Fibroblast of skin of right biceps (primary cell): ENCODE data around the gene RALGAPB.
"Not testable (repeated sequence)": the region's sequence is repeated elsewhere in the genome, so short reads cannot be mapped to it uniquely, and the experiment has no call there.

ENCODE experiments used
- DNase-seq: peaks from one replicate; pipeline ENCODE4 v3.0.0-alpha.2; 2013

The RALGAPB gene

DNA sequence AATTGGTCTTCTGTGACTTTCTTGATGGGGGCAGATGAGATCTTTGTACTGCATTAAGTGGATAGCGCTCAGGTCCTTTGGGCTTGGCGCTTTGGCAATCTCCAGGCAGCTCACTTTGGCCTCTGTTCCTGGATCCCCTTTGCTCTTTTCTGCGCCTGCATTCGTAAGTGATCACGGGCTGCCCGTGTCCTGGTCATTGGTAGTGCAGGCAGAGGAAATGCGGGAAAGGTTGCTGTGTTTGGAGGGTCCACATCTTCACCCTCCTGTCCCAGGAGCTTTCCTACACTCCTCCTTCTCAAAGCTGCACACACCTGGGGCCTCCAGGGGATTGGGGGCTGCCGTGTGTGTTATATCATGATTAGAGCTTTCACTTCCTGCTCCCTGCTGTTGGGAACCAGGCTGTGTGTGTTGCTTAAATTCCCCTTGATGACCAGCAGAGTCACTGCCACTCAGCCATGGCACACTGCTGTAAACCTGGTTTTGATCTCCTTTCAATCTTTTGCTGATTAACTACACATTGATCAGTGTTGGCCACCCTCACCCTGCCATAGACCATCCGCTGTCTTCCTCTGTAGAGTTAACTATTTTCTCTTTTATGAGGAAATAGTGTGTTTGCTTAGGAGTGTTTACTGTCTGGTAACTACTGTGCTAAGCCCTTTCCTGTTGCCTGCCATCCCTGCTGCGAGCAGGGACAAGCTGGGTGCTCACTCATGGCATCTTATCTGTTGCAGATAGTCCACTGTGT is 24.5 kb upstream of the RALGAPB start:
- DNase-seq, result no peak

DNA sequence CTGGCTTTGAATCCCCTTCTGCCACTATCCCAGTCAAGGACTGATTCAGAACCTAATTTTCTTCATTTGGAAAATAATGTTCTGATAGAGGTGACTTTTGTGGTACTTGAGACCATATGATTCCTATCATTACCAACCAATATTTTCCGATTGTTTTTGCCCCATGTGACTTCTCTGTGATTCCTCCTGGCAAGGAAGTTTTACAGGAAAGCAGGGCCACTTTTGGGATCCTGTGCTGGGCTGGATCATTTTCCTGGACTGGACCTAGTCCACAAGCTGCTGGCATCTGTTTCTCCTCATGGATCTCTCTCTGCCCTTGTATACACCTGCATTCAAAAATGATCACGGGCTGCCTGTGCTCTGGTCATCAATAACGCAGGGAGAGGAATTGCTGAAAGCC is 23.6 kb upstream of the RALGAPB start:
- DNase-seq, result no peak

DNA sequence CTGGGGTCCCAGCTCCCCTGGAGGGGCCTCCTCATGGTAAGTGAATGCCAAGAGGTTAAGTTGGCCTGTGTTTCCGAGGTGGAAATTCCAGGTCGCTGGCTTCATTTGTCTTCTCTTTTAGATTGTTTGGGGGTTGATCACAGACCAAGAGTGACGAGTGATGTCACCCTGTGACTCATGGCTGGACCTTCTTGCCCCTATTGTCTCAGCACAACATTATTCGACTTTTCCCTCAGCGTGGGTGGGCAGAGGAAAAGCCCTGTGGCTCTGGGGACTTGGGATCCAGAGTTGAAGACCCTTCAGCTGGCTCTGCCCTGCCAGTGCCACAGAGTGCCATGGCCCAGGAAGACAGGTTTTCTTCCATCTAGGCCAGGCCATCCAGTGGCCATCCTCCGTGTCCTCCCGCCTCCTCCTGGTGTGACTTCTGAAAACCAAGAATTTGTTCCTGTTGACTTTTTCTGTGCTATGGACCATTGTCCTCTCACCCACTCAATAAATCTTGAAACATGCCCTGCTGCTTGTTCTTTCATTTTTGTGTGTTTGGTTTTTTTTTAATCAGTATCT is 22.1 kb upstream of the RALGAPB start:
- peak; percentile 72 for DNase-seq

DNA sequence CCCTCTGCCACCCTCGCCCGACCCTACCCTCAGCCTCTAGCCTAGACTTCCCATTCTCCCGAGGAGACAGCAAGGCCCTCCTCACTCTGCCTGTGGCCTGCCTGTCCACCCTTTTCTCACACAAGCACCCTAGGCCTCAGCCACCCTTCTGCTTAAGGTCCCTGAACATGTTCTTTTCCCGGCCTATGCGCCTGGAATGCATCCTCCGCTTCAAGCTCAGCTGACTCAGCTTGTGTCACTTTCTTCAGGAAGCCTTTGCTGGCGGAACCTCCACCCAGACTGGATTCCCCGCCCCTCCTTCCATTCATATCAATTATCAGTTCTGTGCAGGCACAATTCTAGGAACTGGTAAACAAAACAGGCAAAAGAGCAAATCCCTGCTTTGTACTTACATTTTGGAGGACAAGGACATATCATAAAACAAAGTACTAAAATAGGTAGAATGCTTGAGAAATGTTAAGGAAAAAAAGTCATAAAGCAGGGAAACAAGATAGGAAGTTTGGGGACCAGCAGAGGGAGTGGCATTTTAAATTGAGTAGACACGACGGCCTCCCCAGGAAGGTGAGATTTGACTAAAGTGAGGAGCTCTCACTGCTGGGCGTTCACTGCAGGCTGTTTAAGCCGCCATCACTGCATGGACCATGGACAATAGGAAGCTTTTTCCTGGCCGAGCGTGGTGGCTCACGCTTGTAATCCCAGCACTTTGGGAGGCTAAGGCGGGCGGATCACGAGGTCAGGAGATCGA is 19.6 kb upstream of the RALGAPB start:
- DNase-seq, result peak; percentile 75

DNA sequence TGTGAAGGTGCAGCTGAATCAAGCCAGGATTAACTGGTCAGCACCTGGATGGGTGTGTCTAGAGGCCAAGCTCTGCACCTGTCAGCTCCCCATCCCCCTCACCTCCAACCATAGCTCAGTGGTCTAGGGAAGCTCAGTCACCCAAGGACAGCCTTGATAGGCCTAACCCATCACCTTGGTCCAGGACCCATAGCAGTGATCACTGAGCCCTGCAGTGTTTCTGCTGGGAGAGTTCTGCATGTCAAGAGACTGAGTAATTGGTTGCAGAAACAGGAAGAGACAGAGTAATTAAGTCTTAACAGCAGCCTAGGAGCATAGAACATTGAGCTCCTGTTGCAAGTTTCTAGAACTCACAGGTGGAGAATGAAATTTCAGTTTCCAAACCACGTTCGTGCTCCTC is 18.7 kb upstream of the RALGAPB start:
- DNase-seq, result no peak

DNA sequence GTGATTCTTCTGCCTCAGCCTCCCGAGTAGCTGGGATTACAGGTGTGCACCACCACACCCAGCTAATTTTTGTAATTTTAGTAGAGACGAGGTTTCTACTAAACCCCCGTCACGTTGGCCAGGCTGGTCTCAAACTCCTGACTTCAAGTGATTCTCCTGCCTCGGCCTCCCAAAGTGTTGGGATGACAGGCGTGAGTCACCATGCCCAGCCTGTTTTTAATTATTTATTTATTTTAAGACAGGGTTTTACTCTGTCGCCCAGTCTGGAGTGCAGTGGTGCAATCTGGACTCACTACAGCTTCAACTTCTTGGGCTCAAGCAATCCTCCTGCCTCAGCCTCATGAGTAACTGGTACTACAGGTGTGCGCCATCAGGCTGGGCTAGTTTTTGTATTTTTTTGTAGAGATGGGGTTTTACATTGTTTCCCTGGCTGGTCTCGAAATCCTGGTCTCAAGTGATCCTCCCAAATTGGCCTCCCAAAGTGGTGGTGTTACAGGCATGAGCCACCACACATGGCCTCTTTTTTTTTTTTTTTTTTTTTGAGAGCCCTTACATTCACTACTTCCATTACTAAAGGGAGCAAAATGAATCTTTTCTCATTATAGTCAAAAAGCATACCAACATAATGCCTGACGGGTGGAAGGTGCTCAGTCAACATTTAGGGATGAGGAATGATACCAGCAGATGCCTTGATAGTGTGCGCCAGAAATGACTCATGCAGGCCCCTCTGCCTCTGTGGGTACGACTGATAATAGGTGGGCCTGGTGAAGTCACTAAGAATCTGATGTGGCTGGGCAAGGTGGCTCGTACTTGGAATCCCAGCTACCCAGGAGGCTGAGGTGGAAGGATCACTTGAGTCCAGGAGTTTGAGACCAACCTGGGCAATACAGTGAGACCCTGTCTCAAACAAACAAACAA is 17.8 kb upstream of the RALGAPB start:
- no peak for DNase-seq

DNA sequence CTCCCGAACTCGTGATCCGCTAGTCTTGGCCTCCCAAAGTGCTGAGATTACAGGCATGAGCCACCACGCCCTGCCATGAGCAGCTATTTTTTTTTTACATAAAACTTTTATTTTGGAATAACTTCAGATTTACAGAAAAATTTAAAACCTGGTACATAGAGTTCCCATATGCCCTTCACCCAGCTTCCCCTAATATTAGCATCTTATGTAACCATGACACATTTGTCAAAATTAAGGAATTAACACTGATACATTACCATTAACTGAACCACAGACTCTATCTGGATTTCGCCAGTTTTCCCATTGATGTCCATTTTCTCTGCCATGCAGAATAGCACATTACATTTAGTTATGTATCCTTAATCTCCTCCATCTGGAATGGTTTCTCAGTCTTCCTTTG is 14.3 kb upstream of the RALGAPB start:
- no peak for DNase-seq

DNA sequence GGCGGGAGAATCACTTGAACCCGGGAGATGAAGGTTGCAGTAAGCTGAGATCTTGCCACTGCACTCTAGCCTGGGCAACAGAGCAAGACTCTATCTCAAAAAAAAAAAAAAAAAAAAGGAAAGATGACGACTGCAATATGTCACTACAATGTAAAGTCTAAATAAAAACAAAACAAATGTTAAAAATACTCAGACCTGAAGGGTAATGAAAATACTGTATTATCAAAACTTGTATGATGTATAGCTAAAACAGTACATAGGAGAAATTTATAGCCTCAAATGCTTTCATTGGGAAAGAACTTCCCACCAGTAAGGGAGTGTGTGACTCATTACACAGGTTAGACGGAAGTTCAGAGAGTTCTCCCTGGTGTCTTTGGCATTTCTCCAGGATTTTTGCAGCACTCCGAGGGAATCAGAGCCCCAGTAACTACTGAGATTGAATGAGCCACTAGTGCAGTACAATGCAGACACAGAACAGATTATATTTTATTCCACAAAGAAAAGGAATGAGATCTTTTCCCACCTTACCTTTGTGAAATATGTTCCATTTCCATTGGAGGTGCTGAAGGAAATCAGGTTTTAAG is 12.5 kb upstream of the RALGAPB start:
- DNase-seq, result peak; percentile 84

DNA sequence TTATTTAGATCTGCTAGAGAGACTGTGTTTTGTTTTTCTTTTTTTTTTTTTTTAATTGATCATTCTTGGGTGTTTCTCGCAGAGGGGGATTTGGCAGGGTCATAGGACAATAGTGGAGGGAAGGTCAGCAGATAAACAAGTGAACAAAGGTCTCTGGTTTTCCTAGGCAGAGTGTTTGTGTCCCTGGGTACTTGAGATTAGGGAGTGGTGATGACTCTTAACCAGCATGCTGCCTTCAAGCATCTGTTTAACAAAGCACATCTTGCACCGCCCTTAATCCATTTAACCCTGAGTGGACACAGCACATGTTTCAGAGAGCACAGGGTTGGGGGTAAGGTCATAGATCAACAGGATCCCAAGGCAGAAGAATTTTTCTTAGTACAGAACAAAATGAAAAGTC is 12.0 kb upstream of the RALGAPB start:
- DNase-seq, result not testable (repeated sequence)

DNA sequence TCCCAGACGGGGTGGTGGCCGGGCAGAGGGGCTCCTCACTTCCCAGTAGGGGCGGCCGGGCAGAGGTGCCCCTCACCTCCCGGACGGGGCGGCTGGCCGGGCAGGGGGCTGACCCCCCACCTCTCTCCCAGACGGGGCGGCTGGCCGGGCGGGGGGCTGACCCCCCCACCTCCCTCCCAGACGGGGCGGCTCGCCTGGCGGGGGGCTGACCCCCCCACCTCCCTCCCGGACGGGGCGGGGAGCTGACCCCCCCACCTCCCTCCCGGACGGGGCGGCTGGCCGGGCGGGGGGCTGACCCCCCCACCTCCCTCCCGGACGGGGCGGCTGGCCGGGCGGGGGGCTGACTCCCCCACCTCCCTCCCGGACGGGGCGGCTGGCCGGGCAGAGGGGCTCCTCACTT is 11.5 kb upstream of the RALGAPB start:
- not testable (repeated sequence) for DNase-seq

DNA sequence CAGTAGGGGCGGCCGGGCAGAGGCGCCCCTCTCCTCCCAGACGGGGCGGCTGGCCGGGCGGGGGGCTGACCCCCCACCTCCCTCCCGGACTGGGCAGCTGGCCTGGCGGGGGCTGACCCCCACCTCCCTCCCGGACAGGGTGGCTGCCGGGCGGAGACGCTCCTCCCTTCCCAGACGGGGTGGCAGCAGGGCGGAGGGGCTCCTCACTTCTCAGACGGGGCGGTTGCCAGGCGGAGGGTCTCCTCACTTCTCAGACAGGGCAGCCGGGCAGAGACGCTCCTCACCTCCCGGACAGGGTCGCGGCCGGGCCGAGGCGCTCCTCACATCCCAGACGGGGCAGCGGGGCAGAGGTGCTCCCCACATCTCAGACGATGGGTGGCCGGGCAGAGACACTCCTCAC is 11.1 kb upstream of the RALGAPB start:
- DNase-seq, result not testable (repeated sequence)

DNA sequence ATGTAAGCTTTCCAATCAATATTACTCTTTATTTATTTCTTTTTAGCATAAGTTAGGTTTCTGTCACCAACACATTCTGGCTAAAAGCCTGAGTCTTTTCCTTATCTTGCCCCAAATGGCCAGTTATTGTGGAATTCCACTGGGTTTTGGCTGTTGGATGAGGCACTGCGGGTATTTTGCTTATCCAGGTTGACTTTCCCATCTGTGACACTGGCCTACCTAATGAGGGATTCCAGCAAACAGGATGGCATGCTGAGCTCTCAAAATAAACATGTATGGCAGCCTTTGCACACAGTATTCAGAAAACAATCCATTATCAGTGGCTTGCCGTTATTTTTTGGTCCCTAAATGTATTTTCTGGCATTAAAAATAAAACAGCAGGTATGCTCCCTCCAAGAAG is 6.5 kb upstream of the RALGAPB start:
- no peak for DNase-seq

DNA sequence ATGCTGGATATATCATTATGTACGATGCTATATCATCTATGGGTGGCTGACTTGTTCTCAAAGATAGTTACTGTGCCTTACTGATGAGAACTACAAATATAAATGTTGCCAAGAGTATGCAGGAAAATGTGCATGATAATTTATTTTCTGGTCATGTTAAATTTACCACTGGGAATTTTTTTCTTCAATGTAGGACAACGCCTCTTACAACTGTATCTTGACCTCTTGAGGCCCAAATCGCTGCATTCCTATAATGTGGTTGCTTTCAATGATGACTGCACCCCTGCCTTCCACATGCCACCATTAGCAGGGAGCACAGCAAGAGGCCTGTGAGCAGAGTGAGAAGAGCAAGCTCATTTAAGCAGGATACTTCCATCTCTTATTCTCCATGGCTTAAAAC is 5.7 kb upstream of the RALGAPB start:
- DNase-seq, result no peak

DNA sequence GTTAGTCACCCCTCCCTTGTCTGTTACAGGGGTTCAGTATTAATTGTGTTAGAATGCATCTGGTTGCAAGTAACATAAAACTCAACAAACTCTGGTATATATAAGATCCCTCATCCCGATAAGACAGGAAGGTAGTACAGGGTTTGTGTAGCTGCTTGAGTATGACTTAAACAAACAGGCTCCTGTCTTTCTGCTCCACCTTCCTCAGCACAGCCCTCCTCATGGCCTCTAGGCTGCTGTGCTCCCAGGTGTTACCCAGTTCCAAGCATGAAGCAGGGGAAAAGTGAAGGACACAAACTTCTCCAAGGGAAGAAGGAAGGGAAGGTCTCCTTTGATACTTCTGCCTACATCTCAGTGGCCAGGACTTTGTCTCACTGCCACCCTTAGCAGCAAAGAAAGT is 1.4 kb upstream of the RALGAPB start:
- no peak for DNase-seq

DNA sequence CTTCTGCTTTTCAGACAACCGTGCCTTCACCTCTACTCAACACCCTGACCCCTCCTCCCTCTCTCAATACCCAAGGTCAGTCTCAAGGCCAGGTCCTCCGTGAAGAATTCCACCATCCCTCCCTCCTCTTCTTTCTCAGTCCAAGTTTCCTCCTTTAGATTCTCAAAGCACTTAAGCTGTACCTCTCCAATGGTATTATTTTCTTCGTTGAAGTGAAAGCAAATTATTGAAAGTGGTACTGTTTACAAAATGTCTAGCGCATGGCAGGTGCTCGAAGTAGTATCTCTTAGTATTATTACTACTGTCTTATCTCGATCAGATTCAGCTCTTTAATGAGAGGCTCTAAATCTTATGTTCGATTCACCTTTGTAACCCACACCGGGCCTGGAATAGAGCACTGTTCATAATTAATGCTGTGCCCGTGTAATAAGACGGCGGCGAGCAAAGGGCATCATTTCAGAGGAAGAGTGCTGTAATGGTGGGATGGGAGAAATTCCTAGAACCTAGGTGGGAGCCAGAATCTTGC is 593 bp upstream of the RALGAPB start:
- DNase-seq, result no peak

DNA sequence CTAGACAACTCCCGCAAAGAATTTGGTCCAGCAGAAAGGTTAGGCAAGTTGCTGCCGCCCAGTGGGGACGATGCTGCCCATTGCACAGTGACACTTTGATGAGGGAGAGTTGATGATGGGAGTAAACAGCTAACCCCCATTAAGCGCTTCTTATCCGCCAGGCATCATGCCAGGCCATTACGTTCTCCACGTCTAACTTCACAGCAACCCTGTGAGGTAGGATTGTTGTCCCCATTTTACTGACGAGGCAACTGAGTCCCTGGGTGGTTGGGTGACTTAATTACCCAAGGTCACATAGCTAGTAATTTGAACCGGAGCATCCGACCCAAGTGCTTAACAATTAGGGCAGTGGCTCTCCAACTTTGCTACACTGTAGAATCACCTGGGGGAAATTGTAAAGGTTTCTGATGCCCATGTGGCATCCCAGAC is 738 bp downstream of the RALGAPB start:
- DNase-seq, result peak; percentile 28

DNA sequence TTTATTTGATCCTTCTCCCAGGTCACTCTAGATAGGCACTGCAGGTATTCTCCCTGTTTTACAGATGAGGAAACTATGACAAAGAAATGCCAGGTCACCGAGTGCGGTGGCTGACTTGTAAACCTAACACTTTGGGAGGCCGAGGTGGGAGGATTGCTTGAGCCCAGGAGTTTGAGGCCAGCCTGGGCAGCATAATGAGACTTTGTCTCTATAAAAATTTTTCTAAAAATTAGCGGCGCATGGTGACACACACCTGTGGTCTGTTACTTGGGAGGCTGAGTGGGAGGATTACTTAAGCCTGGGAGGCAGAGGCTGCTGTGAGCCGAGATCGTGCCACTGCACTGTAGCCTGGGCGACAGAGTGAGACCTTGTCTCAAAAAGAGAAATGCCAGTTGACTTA is 5.1 kb downstream of the RALGAPB start:
- no peak for DNase-seq

DNA sequence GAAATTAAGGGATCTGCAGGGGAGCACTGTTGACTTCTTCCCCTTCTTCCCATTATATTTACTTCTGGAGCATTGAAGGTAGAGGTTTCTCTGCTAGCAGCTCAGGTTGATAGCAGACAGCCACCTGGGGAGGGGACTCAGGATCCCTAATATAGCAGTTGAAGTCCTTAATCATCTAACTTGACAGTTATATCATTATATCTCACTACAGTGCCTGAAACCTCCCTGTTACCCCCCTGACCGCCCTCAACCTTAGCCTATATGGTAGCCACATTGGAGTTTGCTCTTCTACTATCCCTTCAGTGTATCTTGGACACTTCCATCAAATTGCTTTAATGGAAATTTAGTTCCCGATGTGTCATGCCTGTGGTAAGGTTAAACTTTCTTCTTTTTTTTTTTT is 7.0 kb downstream of the RALGAPB start:
- DNase-seq, result no peak

DNA sequence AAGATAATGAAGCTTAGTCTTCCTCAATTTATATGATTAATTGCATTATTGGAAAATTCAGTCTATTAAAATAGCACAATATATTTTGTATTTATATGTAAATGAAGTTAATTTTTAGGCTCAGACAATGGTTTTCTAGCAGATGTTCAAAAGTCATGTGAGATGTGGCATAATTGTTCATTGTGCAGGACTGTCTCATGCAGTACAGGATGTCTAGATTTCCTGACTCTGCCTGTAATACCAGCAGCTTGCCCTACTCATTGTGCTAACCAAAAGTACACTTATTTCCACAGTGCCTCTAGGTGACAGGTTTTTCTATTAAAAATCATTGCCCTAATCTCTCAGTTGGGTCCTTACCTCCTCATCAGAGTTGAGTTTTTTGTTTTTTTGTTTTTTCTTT is 12.4 kb downstream of the RALGAPB start:
- no peak for DNase-seq

DNA sequence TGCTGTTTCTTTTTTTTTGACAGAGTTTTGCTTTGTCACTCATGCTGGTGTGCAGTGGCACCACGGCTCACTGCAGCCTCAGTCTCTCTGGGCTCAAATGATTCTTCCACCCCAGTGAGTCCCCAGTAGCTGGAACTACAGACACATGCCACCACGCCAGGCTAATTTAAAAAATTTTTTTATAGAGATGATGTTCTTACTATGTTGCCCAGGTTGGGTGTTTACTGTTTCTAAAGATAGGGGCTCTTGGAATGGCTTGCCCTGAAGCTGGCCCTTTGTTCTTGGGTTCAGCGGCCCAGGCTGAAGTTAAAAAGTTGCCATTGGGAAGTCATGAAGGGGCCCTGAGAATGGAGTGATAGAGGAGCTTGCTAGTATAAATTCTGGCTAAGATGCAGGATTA is 16.5 kb downstream of the RALGAPB start:
- DNase-seq, result no peak

DNA sequence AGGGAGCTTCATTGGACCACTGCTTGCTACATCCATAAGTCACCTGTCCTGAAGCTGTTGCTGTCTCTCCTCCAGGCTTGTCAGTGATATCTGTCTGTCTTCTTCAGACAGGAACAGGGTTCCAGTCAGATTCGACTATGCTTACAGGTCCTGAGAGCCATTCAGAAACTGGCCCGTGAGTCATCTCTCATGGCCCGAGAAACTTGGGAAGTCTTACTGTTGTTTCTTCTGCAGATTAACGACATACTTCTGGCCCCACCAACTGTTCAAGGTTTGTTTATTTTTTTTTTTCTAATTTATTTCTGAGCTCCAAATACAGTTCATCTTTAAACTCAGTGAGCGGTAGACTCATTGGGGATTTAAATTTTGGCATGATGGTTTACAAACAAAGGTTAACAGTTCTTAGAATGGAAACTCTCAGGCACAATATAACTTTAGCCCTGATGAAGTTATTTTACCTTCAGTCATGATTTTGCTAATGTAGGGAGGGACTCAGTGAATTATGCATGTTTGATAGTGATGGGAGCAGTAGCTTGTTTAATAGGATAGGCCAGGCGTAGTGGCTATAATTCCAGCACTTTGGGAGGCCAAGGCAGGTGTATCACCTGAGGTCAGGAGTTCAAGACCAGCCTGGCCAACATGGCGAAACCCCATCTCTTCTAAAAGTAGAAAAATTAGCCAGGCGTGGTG is 24.7 kb downstream of the RALGAPB start:
- DNase-seq, result no peak

DNA sequence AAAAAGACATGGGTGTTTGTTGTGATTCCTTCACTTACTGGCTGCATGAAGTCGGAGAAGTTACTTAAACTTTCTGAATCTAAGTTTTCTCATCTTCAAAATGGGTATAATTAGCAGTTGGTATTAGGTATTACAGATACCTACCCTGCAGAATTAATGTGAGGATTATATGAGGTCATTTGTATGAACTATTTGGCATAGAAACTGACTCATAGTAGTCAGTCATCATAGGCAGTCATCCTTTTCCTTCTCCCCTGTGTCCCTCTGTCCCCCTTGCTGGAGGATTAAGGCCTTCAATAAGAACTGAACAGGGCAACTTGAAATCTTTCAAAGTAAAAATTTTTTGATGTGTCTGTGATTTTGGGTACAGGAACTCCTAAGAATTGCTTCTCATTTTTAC is 26.3 kb downstream of the RALGAPB start:
- DNase-seq, result peak; percentile 1
